HepG2 (cell line): ENCODE data around the gene ZNRD2. TPM values are rescaled to one million over a fixed set of nuclear protein-coding genes. Genes with fewer than 3 reads are reported as not detected.
A peak's percentile ranks its signal among the peaks of the same experiment; 100 is the strongest.

Source experiments
- ATF7-NPFF ChIP-seq: sonication (generic); formaldehyde crosslinking; IDR thresholded peaks from 2 replicates; pipeline ENCODE4 v1.8.1; 2023; ENCODE audit warnings: mild to moderate bottlenecking, low read depth, missing genetic modification reagents, moderate library complexity
- BCL6 ChIP-seq: IDR thresholded peaks from 2 replicates; pipeline ENCODE4 v1.6.1; 2016; ENCODE audit warnings: missing genetic modification reagents, missing compliant biosample characterization
- FOSL2 ChIP-seq: sonication (generic); formaldehyde crosslinking; IDR thresholded peaks from 2 replicates; pipeline ENCODE4 v1.4.0; 2020; ENCODE audit warnings: missing genetic modification reagents
- GABPB1 ChIP-seq: IDR thresholded peaks from 2 replicates; pipeline ENCODE4 v1.6.1; 2016; ENCODE audit warnings: mild to moderate bottlenecking, missing genetic modification reagents, moderate library complexity, missing compliant biosample characterization
- GTF2F1 ChIP-seq: fragments of 150-350 bp; IDR thresholded peaks from 2 replicates; pipeline ENCODE4 v1.6.1; 2014; ENCODE audit warnings: low read length
- HNRNPL ChIP-seq: fragments of 200-400 bp; formaldehyde crosslinking; IDR thresholded peaks from 2 replicates; pipeline ENCODE4 v1.6.1; 2017; ENCODE audit warnings: mild to moderate bottlenecking, low read depth, low read length
- HOXA3 ChIP-seq: sonication (generic); formaldehyde crosslinking; IDR thresholded peaks from 2 replicates; pipeline ENCODE4 v1.5.0; 2020; ENCODE audit warnings: missing genetic modification reagents
- IRF2 ChIP-seq: IDR thresholded peaks from 2 replicates; pipeline ENCODE4 v1.6.1; 2018; ENCODE audit warnings: missing genetic modification reagents, missing compliant biosample characterization
- KLF12 ChIP-seq: sonication (generic); formaldehyde crosslinking; IDR thresholded peaks from 2 replicates; pipeline ENCODE4 v1.4.0; 2020; ENCODE audit warnings: missing genetic modification reagents, borderline replicate concordance
- MXI1 ChIP-seq: IDR thresholded peaks from 3 replicates; pipeline ENCODE4 v1.6.1; 2012; ENCODE audit warnings: low read depth, low read length, inconsistent platforms, borderline replicate concordance
- NFIC ChIP-seq: IDR thresholded peaks from 2 replicates; pipeline ENCODE4 v1.6.1; 2012; ENCODE audit warnings: mild to moderate bottlenecking, low read length, inconsistent platforms
- NFYB ChIP-seq: sonication (generic); formaldehyde crosslinking; IDR thresholded peaks from 2 replicates; pipeline ENCODE4 v1.4.0; 2020; ENCODE audit warnings: missing genetic modification reagents
- ONECUT2 ChIP-seq: sonication (generic); formaldehyde crosslinking; IDR thresholded peaks from 2 replicates; pipeline ENCODE4 v1.4.0; 2020; ENCODE audit warnings: missing genetic modification reagents
- REL ChIP-seq: sonication (generic); formaldehyde crosslinking; conservative IDR thresholded peaks from 2 replicates; pipeline ENCODE4 v1.8.0; 2022; ENCODE audit warnings: mild to moderate bottlenecking, missing genetic modification reagents, moderate library complexity
- RFXAP ChIP-seq: sonication (generic); formaldehyde crosslinking; IDR thresholded peaks from 2 replicates; pipeline ENCODE4 v1.4.0; 2020; ENCODE audit warnings: missing genetic modification reagents, borderline replicate concordance
- SALL1 ChIP-seq: sonication (generic); formaldehyde crosslinking; IDR thresholded peaks from 2 replicates; pipeline ENCODE4 v1.8.0; 2022; ENCODE audit warnings: mild to moderate bottlenecking, missing genetic modification reagents
- STAT5B ChIP-seq: sonication (generic); formaldehyde crosslinking; IDR thresholded peaks from 2 replicates; pipeline ENCODE4 v1.4.0; 2020; ENCODE audit warnings: missing genetic modification reagents
- TOE1 ChIP-seq: sonication (generic); formaldehyde crosslinking; IDR thresholded peaks from 2 replicates; pipeline ENCODE4 v1.4.0; 2020; ENCODE audit warnings: mild to moderate bottlenecking, missing genetic modification reagents
- ZFP90 ChIP-seq: sonication (generic); formaldehyde crosslinking; IDR thresholded peaks from 2 replicates; pipeline ENCODE4 v1.8.0; 2022; ENCODE audit warnings: missing genetic modification reagents, mild to moderate bottlenecking, inconsistent platforms, borderline replicate concordance
- ZSCAN9 ChIP-seq: IDR thresholded peaks from 2 replicates; pipeline ENCODE4 v1.6.1; 2016; ENCODE audit warnings: borderline replicate concordance
- polyA plus RNA-seq, 8 experiments: library from polyadenylated mRNA; depleted of rRNA in 3 of 8; stranded (reverse) in 7 of 8; unstranded in 1 of 8; fragments of >200 nt; fragmentation: Illumina TruSeq in 4 of 8; extraction: Trizol in 4 of 8; gene quantifications; 2 replicates each; pipeline versions ENCODE4 v1.2.1 to v1.2.3, GENCODE V29; 2011 to 2016; ENCODE audit warnings: low read depth in 4 of 8, missing spikeins in 1 of 8, mixed read lengths in 1 of 8; ENCODE audit not compliant: insufficient read depth in 1 of 8
- total RNA-seq, 5 experiments: library from RNA; depleted of rRNA; stranded (reverse); fragments of >200 nt; fragmentation: Illumina TruSeq; extraction: Trizol; gene quantifications; 2 replicates each; pipeline ENCODE4 v1.2.3, GENCODE V29; 2016; ENCODE audit warnings: low read depth in 1 of 5
- TF ChIP-seq, protein P1 (sequence below): sonication (generic); formaldehyde crosslinking; IDR thresholded peaks from 2 replicates; pipeline ENCODE4 v1.4.0; 2020; ENCODE audit warnings: missing genetic modification reagents, low read depth, mild to moderate bottlenecking, borderline replicate concordance
- TF ChIP-seq, protein P2 (sequence below): sonication (generic); formaldehyde crosslinking; IDR thresholded peaks from 2 replicates; pipeline ENCODE4 v1.4.0; 2020; ENCODE audit warnings: missing genetic modification reagents
- TF ChIP-seq, protein P3 (sequence below): sonication (generic); formaldehyde crosslinking; IDR thresholded peaks from 2 replicates; pipeline ENCODE4 v1.4.0; 2020; ENCODE audit warnings: missing genetic modification reagents
- TF ChIP-seq, protein P4 (sequence below): fragments of 450-650 bp; IDR thresholded peaks from 2 replicates; pipeline ENCODE4 v1.6.1; 2017

ZNRD2 gene
- total and polyA plus RNA-seq, 2 of the 13 experiments (the other 11 are each of a cell fraction or from before 2014, with no cell fraction given): 29.2 to 34.0 TPM

DNA sequence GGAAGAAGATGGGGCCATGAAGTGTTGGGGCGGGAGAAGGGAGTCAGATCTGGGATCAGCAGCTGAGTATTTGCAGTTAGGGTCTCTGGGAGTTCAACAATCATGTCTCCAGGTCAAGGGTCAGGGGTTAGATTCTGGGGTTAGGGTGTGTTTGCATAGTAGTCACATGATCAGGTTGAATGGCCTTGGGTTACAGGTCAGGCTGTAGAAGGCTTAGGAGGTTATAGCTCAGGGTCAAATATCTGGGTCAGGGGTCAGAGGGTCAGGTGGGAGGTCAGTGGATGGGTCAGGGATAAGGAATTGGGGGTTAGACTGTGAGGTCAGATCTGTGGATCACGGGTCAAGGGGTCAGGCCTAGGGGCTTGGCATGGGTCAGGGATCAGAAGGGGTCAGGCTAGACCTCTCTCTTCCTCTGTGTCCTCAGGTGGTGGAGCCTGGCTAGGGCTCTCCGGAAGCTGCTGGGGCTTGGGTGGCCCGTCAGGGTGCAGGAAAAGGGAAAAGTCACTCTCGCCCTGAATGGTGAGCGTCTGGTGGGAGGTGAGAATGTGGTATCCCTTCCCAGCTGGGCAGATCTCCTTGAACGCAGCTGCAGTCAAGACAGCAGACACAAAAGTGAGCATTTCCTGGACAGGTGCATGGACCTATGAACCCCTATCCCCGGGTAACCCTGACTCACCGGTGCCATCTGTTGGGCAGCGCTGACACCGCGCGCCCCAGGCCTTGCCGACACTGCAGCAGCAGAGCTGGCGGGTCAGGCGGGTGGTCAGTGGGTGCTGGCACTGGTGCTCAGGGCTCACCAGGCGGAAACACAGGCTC, 18.5 kb upstream of the ZNRD2 start (continued):
- TF ChIP-seq GTF2F1: no peak
- TF ChIP-seq, protein P1, sequence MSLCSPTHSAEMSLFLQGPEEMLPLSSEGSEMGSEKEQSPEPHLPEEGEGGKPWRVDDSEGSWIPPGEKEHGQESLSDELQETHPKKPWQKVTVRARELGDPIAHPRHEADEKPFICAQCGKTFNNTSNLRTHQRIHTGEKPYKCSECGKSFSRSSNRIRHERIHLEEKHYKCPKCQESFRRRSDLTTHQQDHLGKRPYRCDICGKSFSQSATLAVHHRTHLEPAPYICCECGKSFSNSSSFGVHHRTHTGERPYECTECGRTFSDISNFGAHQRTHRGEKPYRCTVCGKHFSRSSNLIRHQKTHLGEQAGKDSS: 0 out of 2 replicates have a peak, but pooled peaks have one; percentile 67
- TF ChIP-seq ZFP90 (CRISPR knock-in tag): peak; percentile 62; the same call in 1 of the 2 replicates
- no peak for TF ChIP-seq NFYB
- TF ChIP-seq ONECUT2 (CRISPR knock-in tag): no peak
- TF ChIP-seq BCL6 (CRISPR knock-in tag): peak; percentile 87
- TF ChIP-seq, protein P2, sequence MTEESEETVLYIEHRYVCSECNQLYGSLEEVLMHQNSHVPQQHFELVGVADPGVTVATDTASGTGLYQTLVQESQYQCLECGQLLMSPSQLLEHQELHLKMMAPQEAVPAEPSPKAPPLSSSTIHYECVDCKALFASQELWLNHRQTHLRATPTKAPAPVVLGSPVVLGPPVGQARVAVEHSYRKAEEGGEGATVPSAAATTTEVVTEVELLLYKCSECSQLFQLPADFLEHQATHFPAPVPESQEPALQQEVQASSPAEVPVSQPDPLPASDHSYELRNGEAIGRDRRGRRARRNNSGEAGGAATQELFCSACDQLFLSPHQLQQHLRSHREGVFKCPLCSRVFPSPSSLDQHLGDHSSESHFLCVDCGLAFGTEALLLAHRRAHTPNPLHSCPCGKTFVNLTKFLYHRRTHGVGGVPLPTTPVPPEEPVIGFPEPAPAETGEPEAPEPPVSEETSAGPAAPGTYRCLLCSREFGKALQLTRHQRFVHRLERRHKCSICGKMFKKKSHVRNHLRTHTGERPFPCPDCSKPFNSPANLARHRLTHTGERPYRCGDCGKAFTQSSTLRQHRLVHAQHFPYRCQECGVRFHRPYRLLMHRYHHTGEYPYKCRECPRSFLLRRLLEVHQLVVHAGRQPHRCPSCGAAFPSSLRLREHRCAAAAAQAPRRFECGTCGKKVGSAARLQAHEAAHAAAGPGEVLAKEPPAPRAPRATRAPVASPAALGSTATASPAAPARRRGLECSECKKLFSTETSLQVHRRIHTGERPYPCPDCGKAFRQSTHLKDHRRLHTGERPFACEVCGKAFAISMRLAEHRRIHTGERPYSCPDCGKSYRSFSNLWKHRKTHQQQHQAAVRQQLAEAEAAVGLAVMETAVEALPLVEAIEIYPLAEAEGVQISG (CRISPR knock-in tag): peak; percentile 21; the same call in 1 of the 2 replicates
- peak; percentile 53; the same call in 1 of the 2 replicates for TF ChIP-seq SALL1 (CRISPR knock-in tag)
- no peak for TF ChIP-seq IRF2 (CRISPR knock-in tag)
- TF ChIP-seq ATF7-NPFF (CRISPR knock-in tag): peak; percentile 28; the same call in 1 of the 2 replicates
- TF ChIP-seq STAT5B: no peak
- TF ChIP-seq, protein P3, sequence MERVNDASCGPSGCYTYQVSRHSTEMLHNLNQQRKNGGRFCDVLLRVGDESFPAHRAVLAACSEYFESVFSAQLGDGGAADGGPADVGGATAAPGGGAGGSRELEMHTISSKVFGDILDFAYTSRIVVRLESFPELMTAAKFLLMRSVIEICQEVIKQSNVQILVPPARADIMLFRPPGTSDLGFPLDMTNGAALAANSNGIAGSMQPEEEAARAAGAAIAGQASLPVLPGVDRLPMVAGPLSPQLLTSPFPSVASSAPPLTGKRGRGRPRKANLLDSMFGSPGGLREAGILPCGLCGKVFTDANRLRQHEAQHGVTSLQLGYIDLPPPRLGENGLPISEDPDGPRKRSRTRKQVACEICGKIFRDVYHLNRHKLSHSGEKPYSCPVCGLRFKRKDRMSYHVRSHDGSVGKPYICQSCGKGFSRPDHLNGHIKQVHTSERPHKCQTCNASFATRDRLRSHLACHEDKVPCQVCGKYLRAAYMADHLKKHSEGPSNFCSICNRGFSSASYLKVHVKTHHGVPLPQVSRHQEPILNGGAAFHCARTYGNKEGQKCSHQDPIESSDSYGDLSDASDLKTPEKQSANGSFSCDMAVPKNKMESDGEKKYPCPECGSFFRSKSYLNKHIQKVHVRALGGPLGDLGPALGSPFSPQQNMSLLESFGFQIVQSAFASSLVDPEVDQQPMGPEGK (CRISPR knock-in tag): peak; percentile 71
- 0 out of 2 replicates have a peak, but pooled peaks have one; percentile 23 for TF ChIP-seq TOE1 (CRISPR knock-in tag)
- peak; percentile 97 for TF ChIP-seq HNRNPL
- TF ChIP-seq, protein P4, sequence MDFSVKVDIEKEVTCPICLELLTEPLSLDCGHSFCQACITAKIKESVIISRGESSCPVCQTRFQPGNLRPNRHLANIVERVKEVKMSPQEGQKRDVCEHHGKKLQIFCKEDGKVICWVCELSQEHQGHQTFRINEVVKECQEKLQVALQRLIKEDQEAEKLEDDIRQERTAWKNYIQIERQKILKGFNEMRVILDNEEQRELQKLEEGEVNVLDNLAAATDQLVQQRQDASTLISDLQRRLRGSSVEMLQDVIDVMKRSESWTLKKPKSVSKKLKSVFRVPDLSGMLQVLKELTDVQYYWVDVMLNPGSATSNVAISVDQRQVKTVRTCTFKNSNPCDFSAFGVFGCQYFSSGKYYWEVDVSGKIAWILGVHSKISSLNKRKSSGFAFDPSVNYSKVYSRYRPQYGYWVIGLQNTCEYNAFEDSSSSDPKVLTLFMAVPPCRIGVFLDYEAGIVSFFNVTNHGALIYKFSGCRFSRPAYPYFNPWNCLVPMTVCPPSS: no peak
- TF ChIP-seq NFIC: 0 out of 2 replicates have a peak, but pooled peaks have one; percentile 58
- TF ChIP-seq KLF12: 0 out of 2 replicates have a peak, but pooled peaks have one; percentile 11
- peak; percentile 74 for TF ChIP-seq HOXA3
- no peak for TF ChIP-seq ZSCAN9 (CRISPR knock-in tag)
- peak; percentile 42; the same call in 1 of the 2 replicates for TF ChIP-seq GABPB1 (CRISPR knock-in tag)
- peak; percentile 66; the same call in 1 of the 3 replicates for TF ChIP-seq MXI1
- peak; percentile 22; the same call in 1 of the 2 replicates for TF ChIP-seq RFXAP (CRISPR knock-in tag)
- 0 out of 2 replicates have a peak, but pooled peaks have one; percentile 47 for TF ChIP-seq REL (CRISPR knock-in tag)
- TF ChIP-seq FOSL2 (CRISPR knock-in tag): peak; percentile 59
